ELR (cell line): ENCODE results near the gene EDA.

Experiments used
- DNase-seq: peaks from one replicate; pipeline ENCODE4 v3.0.0-alpha.2; 2015; ENCODE audit warnings: low read depth

EDA gene

GRCh38 chrX:70026851-70027200 is 410.9 kb downstream of the EDA start:
- no peak for DNase-seq

GRCh38 chrX:70029863-70030262 is 413.9 kb downstream of the EDA start:
- DNase-seq = no peak

- DNase-seq = peak; percentile 59
Observed at GRCh38 chrX:70030301-70030767, 414.4 kb downstream of the EDA start.

GRCh38 chrX:70032792-70033191 is 416.9 kb downstream of the EDA start:
- DNase-seq = no peak

- DNase-seq = peak; percentile 45
Observed at GRCh38 chrX:70033348-70034051, 417.6 kb downstream of the EDA start.

GRCh38 chrX:70034646-70035045 is 418.7 kb downstream of the EDA start:
- DNase-seq = no peak

- no peak for DNase-seq
Observed at GRCh38 chrX:70038515-70038914, 422.6 kb downstream of the EDA start.

- peak; percentile 15 for DNase-seq
Observed at GRCh38 chrX:70038951-70039350, 423.0 kb downstream of the EDA start.

- peak; percentile 19 for DNase-seq
Observed at GRCh38 chrX:70039758-70040157, 423.8 kb downstream of the EDA start.

- DNase-seq = no peak
Observed at GRCh38 chrX:70041993-70042392, 426.1 kb downstream of the EDA start.

GRCh38 chrX:70042399-70043371 is 426.8 kb downstream of the EDA start:
- DNase-seq = peak; percentile 45

- no peak for DNase-seq
Observed at GRCh38 chrX:70043685-70044084, 427.8 kb downstream of the EDA start.

- DNase-seq = peak; percentile 44
Observed at GRCh38 chrX:70044541-70045245, 428.8 kb downstream of the EDA start.

GRCh38 chrX:70046978-70047377 is 431.1 kb downstream of the EDA start:
- DNase-seq = peak; percentile 60

- no peak for DNase-seq
Observed at GRCh38 chrX:70049406-70049805, 433.5 kb downstream of the EDA start.

GRCh38 chrX:70049925-70050324 is 434.0 kb downstream of the EDA start, which contains the start of gene AWAT2:
TSS of gene AWAT2 (minus strand) at chrX:70049938. CDS start at chrX:70049932, 6 bp downstream.
- DNase-seq = no peak

GRCh38 chrX:70052895-70053615 is 437.1 kb downstream of the EDA start:
- no peak for DNase-seq

GRCh38 chrX:70054391-70054790 is 438.5 kb downstream of the EDA start:
- DNase-seq = no peak

- DNase-seq = no peak
Observed at GRCh38 chrX:70062076-70062475, 446.2 kb downstream of the EDA start, which contains the start of gene OTUD6A. TSS of gene OTUD6A (plus strand) at chrX:70062457. CDS start at chrX:70062525, 68 bp downstream.

- no peak for DNase-seq
Observed at GRCh38 chrX:70062961-70063550, 447.1 kb downstream of the EDA start.

GRCh38 chrX:70066646-70067045 is 450.7 kb downstream of the EDA start:
- no peak for DNase-seq
